Endometrial microvascular endothelial cells (primary cell): Measurements from ENCODE around the gene CACNA1G. TPM values are rescaled to one million over a fixed set of nuclear protein-coding genes. Genes with fewer than 3 reads are reported as not detected.

ENCODE experiments used
- in situ Hi-C: cut with HindIII; loops from 2 replicates; pipeline ENCODE4 v1.10.0; 2017; ENCODE audit warnings: low sequenced_read_pairs, low pct_unique_long_range_greater_than_20kb; ENCODE audit errors: inconsistent ontology term
- total RNA-seq: library from RNA; depleted of rRNA; stranded (reverse); fragments of >200 nt; gene quantifications from one replicate; pipeline ENCODE4 v1.2.3, GENCODE V29; 2015; ENCODE audit errors: inconsistent ontology term

The CACNA1G gene
- total RNA-seq, 1 donor from 2014 or later = not detected

DNA sequence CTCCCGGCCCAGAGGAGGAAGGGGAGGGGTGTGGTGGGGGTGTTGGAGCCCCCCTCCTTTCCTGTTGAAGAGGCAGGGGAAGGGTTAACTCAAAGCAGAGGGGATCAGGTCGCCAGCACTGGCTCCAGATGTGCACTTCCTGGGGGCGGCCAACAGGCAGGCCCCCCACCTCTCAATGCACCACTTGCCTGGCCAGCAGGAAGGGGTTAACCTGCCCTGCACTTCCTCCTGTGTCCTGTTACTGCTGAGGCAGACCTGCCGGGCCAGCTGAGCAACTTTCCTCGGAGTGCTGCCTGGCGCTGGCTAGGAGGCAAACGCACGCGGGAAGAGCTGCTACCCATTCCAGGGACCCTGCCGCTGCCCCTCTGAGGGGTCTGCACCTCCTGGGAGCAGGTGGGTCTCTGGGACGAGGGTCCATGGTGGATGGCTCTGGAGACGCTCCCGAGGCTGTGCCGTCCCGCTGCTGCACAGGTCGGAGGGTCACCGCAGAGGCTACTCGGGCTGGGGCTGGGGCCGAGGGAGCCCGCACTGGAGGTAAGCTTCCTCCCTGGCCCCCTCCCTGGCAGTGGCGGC is 28.0 kb upstream of the CACNA1G start, which contains the start of gene EPN3:
TSS of gene EPN3 (plus strand) at position 284 of the 573 bp plus-strand sequence. CDS start 3,822 bp downstream, outside the sequence.
- in situ Hi-C loops = no loop called here

DNA sequence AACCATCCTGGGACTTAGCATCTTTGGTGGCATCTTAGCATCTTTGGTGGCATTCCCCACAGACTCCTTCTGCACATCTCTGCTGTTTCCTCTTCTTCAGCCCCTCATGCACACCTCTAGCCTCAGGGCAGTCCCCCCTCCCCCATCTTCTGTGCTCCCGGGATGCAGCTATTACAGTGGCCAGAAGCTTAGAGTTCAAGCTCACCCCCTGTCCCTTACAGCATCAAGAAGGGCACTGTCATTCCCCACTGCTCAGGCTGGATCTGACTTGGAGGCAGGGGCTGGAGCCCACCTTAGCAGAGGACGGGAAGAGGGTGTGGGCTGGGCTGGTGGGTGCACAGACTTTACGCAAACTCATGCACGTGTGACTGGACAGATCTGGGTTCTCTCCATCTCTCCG is 27.3 kb upstream of the CACNA1G start:
- in situ Hi-C loops = no loop called here

DNA sequence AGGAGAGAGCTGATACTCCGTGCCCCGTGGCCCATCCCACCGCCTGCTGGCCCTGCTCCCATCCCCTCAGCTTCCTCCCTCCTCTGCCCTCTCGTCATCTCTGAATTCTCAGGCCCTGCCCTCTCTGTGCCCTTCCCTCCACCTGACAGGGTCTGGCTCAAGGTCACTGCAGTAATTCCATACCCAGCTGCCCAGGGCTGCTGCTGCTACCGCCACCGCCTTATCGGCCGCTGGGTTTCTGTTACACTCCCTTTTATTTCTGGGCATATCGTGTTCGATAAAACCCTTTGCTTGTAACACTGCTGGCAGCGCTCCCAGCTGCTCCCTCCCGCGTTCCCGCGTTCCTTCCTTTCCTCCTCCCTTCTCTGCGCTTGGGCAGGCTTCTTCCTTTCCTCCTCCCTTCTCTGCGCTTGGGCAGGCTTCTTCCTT is 26.8 kb upstream of the CACNA1G start:
- in situ Hi-C loops = no loop called here

DNA sequence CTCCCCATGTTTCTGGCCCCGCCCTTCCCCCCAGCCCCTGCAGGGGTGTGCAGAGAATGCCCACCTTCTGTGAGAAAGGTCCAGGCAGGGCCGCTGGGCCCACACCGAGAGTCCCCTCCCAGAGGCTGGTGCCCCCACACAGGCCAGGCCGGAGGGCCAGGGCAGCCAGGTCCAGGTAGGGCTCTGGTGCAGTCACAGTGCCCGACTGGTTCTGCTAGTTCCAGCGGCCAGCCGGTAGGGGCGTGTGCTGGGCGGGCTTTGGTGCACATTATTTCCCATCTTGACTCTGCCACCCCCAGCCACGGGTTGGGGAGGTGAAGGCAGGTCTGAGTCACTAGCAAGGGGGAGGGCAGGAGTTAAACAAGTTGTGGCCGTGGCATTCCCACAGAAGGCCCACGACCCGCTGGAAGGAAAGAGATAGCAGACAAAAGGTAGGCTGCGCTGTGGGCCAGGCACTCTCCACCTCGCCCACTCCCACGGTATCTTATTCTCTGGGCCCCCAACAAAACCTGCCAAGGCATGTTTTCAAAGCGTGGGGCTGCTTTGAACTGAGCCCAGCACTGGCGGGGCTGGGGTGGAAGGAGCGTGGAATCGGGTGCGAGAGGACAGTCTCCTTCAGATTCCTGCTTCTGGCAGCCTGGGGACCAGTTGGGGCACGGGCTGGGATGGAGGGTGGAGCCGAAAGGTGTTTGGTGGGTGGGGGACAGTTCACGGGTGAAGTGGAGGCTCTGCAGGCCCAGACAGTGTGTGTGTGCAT is 26.1 kb upstream of the CACNA1G start:
- in situ Hi-C loops = no loop called here

DNA sequence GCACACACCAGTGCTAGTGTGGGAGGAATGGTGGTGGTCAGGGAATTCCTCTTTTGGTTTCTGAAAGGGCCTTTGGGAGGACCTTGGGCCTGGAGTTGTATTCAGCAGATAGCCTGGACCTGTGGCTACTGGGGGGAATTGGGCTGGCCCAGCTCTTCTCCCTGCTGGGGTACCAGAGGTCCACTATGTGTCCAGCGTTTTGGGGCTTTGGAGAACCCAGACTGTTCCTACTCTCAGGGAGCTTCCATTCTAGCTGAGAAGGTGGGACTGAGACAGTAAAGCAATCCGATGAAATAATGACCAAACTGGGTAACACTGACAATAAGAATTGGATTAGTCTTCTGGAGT is 25.6 kb upstream of the CACNA1G start:
- in situ Hi-C loops = no loop called here

DNA sequence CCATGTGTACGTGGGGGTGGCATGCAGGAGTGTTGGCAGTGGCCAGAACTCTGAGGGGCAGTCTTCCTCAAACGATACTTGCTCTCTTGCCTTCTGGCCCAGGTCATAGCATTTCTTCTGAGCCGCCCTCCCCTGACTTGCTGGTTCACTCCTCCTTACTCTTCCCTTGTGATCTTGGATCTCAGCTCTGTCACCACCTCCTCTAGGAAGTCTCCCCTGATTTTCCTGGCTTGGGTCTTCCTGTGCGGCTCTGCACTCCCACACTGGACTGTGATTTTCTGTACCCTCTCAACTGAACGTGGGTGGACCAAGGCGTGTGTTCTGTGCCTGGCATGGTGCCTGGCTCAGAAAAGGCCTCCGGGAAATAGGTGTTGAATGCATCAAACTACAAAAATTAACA is 25.1 kb upstream of the CACNA1G start:
- in situ Hi-C loops = no loop called here

DNA sequence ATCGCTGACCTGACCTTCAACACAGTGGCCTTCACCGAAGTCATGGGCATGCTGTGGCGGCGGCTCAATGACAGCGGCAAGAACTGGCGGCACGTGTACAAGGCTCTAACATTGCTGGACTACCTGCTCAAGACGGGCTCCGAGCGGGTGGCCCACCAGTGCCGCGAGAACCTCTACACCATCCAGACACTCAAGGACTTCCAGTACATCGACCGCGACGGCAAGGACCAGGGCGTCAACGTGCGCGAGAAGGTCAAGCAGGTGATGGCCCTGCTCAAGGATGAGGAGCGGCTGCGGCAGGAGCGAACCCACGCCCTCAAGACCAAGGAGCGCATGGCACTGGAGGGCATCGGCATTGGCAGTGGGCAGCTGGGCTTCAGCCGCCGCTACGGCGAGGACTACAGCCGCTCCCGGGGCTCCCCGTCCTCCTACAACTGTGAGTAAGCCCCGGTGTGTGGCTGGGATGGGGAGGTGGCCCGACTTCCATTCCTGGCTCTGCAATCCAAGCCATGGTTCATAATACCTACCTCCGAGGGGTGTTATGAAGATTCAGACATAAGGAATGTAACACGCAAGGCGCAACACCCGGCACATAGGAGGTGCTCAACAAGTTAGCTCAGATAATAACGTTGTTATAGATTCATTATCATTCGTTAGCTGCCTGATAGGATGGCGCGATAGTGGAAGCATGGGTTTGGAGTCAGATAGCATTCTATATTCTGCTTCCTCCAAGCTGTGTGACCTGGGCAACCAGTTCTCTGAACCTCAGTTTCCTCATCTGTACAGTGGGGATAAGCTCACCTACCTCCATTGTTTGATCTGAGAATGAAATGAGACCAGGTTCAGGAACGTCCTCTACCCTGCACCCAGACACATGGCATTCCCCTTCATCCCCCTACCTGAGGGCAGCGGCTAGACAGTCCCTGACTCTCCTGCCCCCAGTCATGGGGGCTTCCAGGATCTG is 23.6 kb upstream of the CACNA1G start:
- in situ Hi-C loops = no loop called here

DNA sequence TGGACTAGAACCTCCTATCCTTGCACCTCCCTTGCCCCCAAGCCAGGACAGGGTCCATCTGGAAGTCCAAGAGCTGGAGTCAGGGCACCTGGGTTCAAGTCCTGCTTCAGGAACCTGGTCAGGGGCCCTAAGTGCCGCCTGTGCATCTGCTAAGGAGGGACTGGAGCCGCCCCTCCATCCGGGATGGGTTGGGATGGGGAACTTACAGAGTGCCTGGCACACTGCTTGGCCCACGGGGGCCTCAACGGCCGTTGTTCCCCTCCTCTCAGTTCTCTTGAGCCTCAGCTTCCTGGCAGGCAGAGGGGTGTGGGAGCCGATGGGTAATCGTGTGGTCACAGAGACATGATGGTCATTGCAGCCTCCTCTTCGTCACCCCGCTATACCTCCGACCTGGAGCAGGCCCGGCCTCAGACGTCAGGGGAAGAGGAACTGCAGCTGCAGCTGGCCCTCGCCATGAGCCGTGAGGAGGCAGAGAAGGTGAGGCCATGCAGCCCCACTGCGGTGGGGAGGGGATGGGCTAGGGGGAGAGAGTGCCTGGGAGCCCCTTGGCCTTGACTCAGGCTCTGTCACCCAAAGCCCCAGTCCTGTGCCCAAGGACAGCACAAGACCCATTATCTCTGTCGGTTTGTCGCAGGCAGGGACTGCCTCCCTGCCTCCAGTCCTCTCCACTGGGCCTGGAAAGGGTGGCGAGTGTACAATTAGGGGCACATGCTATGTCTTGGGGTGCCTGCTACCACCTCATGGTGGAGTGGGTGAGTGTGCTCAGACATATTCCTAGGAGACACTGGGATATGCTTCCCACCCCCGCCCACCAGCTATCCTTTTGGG is 22.6 kb upstream of the CACNA1G start:
- in situ Hi-C loops = no loop called here

DNA sequence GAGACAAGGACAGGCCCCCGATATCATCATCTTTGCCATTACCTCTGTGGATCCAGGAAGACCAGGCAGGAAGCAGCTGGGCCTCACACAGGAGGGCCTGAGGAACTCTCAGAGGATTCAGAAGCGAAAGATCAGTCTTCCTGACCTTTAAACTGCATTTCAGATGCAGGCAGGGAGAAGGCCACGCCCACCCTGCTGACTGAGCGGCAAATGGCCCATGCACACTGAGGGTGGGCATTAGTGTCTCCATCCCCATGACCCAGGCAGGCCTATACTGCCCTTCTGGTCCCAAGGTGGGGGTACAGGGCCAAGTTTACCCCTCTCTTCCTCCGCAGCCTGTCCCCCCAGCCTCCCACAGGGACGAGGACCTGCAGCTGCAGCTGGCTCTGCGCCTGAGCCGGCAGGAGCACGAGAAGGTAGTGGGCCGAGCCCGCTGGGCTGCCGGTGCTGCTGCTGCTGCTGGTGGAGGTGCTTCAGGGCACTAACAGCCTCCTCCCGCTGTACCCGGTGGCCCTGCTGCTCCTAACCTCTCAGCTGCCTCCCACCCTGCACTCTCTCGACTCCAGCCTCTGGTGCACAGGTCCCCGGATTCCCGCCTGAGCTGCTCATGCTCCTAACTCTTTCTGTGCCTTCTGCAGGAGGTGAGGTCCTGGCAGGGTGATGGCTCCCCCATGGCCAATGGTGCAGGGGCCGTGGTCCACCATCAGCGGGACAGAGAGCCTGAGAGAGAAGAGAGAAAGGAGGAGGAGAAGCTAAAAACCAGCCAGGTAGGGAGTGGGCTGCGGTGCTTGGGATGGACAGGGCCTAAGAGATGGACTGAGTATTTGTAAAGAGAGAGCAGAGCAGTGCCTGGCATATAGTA is 21.7 kb upstream of the CACNA1G start:
- in situ Hi-C loops = no loop called here

DNA sequence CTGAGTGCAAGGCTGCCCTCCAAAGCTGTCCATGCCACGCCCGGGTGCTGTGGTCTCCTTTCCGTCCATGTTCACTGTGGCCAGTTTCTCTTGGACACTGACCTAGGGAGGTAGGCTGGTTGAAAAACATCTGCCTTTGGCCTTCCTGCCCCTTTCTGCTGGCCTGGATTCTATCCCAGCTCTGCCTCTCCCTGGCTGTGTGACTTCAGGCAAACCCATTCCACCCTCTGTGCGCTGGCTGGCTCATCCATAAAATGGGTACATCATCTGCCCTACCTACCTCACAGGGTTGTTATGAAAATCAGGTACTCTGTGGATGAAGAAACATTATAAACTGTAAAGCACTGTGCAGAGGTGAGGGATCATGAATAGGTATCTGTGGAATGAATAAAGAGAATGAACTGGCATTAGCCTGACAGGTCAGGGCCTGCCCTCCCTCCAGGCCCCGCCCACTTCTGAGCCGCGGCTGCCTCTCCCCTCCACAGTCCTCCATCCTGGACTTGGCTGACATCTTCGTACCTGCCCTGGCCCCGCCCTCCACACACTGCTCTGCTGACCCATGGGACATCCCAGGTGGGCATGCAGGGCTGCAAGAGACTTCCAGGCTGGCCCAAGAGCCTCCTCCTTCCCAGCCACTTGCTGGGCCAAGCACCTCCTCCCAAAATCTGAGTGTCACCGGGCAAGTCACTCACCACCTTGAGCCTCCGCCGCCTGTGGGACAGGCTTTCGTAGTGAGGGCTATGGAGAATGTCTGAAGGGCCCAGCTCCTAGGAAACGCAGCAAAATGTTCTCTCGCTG is 20.6 kb upstream of the CACNA1G start:
- in situ Hi-C loops = no loop called here

DNA sequence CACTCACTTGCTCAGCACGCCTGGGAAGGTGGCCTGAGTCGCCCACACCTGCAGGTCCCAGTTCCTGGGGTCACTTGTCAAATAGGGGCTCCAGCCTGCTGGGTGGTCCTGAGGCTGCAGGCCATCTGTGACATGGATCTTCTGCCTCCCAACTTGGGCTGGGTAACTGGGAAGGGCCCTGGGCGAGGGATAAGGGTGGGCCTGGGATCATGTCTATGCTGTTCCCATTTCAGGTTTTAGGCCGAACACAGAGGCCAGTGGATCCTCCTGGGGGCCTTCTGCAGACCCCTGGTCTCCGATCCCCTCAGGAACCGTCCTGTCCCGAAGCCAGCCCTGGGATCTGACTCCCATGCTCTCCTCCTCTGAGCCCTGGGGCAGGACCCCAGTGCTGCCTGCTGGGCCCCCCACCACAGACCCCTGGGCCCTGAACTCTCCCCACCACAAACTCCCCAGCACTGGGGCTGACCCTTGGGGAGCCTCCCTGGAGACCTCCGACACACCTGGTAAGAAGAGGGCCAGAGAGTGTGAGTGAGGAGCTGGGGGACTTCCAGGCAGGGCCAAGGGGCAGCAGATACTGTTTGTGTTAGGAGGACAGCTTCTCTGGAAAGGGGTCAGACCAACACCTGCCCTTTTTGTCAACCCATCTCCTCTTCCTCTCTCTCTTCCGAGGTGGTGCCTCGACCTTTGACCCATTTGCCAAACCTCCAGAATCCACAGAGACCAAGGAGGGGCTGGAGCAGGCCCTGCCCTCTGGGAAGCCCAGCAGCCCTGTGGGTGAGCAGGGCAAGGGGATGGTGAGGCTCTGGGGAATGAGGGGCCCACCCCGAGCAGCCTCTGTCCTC is 19.7 kb upstream of the CACNA1G start:
- in situ Hi-C loops = no loop called here

DNA sequence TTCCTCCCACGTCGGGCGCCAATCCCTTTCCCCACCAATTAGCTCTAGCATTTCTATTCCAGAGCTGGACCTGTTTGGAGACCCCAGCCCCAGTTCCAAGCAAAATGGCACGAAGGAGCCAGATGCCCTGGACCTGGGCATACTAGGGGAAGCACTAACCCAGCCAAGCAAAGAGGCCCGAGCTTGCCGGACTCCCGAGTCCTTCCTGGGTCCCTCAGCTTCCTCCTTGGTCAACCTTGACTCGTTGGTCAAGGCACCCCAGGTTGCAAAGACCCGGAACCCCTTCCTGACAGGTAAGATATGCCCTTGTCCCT is 19.2 kb upstream of the CACNA1G start:
- in situ Hi-C loops = no loop called here

DNA sequence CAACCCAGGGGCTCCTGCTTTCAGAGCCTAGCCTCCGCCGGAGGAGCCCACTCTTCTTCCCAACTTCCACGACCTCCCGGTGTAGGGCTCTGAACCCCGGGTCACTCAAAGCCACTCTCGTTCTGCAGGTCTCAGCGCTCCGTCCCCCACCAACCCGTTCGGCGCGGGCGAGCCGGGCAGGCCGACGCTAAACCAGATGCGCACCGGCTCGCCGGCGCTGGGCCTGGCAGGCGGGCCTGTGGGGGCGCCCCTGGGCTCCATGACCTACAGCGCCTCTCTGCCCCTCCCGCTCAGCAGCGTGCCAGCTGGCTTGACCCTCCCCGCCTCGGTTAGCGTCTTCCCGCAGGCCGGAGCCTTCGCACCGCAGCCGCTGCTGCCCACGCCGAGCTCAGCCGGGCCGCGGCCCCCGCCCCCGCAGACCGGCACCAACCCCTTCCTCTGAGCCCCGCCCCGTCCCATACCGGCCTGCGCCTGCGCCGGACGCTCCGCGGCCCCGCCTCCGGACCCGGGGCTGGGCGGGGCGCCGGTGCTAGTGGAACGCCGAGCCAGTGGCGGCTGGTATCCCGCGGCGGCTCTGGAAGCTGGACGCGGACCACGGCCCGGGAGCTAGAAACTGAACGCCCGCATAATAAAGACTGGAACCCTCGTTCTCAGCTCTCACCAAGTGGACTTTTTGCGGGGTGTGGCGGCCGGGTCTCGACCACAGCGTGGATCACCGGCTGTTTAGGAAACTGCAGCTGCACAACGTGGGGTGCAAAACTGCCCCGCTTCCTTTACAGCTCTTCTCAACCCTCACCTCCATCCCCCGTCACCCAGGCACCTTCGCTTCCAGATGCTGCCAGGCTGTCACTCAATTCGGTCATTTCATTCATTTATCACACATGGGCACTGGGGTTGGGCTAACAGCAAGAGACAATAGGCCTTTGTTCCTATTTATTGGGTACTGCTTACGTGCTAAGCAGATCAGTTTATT is 18.5 kb upstream of the CACNA1G start:
- in situ Hi-C loops = no loop called here

DNA sequence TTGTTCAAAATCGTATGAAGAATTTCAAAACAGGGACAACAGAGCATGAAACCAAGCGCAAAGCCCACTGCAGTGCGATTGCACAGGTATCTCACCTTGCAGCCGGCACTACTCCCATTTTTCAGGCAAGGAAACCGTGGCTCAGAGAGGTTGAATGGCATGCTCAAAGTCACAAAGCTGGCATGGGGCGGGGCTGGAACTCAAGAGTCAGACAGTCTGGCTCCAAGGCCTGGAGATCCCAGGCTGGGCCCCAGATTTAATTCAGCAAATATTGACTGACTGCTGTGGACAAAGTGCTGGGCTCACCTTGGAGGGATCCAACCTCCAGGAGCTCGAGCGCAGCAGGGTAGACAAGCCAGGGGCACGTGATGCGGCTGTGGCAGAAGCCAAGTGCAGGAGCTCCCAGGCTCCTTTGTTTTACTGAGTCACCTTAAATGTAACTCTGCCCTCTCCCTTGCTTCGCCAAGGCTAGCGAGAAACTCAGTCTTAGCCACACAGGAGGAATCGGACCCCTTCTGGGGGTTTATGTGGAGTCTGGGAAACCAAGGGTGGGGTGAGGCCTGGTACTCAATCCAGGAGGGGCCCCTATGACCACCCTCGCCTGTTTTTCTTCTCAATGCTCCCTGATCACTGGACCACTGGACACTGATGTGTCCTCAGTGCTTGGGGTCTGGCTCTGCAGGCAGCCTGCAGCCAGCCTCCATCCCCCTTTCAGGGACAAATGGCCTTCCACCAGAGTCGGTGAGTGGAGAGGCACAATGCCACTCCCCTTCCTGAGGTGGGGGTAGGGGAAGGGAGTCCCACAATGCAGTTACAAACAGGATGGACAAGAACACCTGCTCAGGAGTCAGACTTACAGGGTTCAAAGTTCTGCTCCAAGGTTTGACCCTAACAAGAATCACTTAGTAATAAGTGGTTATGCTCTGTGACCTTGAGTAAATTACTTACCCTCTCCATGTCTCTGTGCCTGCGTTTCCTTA is 17.4 kb upstream of the CACNA1G start:
- in situ Hi-C loops = no loop called here
